Glutamatergic neuron (in vitro differentiated cells): ENCODE results near the gene IFT27. TPM values are rescaled to one million over a fixed set of nuclear protein-coding genes. Genes with fewer than 3 reads are reported as not detected.

Experiments
- DNase-seq: peaks from one replicate; pipeline ENCODE4 v3.0.0; 2022
- H3K27ac Mint-ChIP-seq: one replicate; pipeline ENCODE4 v1.8.0; 2020; ENCODE audit warnings: mild to moderate bottlenecking, mixed read lengths, inconsistent platforms; ENCODE audit not compliant: unreplicated experiment
- H3K27me3 Mint-ChIP-seq: one replicate; pipeline ENCODE4 v1.8.0; 2020; ENCODE audit warnings: mild to moderate bottlenecking, moderate library complexity, mixed read lengths, inconsistent platforms; ENCODE audit not compliant: unreplicated experiment
- H3K36me3 Mint-ChIP-seq: one replicate; pipeline ENCODE4 v1.8.0; 2020; ENCODE audit warnings: mild to moderate bottlenecking, mixed read lengths, inconsistent platforms; ENCODE audit not compliant: unreplicated experiment
- H3K4me1 Mint-ChIP-seq: one replicate; pipeline ENCODE4 v1.8.0; 2020; ENCODE audit warnings: mild to moderate bottlenecking, low read depth, mixed read lengths, inconsistent platforms; ENCODE audit not compliant: unreplicated experiment
- H3K4me3 Mint-ChIP-seq: one replicate; pipeline ENCODE4 v1.8.0; 2020; ENCODE audit warnings: mild to moderate bottlenecking, mixed read lengths, inconsistent platforms; ENCODE audit not compliant: unreplicated experiment
- H3K9me3 Mint-ChIP-seq: one replicate; pipeline ENCODE4 v1.8.0; 2020; ENCODE audit warnings: mild to moderate bottlenecking, moderate library complexity, mixed read lengths, inconsistent platforms; ENCODE audit not compliant: unreplicated experiment
- CTCF ChIP-seq: fragments of 200-600 bp; sonication (generic); IDR thresholded peaks from one replicate; pipeline ENCODE4 v1.5.0; 2021; ENCODE audit not compliant: partially characterized antibody, unreplicated experiment
- total RNA-seq: library from RNA; stranded (reverse); fragmentation: NEBNext Ultra II Directional; extraction: Animal tissue kit (Norgen Biotek cat#: 25700); gene quantifications from one replicate; pipeline ENCODE4 v1.2.1, GENCODE V29; 2021; ENCODE audit not compliant: unreplicated experiment

Gene IFT27
- total RNA-seq, 1 donor from 2014 or later: 54.2 TPM

DNA sequence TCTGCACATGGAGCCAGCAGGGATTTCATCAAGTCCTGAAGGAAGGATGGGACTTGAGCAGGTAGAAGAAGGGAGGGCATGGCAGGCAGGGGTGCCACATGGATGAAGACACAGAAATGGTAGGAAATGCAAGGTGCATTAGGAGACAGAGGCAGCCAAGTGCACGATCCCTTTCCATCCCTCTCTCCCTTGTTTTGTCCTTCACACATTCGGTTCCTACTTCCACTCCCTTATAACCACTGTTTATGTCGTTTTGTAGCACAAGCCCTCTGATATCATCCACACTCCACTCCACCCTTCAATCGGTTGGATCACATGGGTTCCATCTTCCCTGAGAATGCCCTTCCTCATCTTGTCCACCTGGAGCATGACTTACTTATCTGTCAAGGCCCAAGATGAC, 35.2 kb downstream of the IFT27 start:
- Mint-ChIP-seq H3K27ac (no peak overlapping the region), H3K9me3 (peaks cover 13% of the 10 kb centered on the region), H3K4me1 (peaks cover 14% of the 10 kb centered on the region), H3K4me3 (no peak overlapping the region), H3K36me3 (peaks cover 8% of the 10 kb centered on the region), H3K27me3 (peaks cover 14% of the 10 kb centered on the region)
- no peak for DNase-seq
- TF ChIP-seq CTCF: no peak

- peaks cover 12% of the 10 kb centered on the region for H3K27me3 Mint-ChIP-seq
- TF ChIP-seq CTCF: no peak
- H3K27ac Mint-ChIP-seq: no peak overlapping the region
- no peak for DNase-seq
- H3K9me3 Mint-ChIP-seq: peaks cover 13% of the 10 kb centered on the region
- H3K4me3 Mint-ChIP-seq: no peak overlapping the region
- H3K36me3 Mint-ChIP-seq: peaks cover 8% of the 10 kb centered on the region
- H3K4me1 Mint-ChIP-seq: peaks cover 12% of the 10 kb centered on the region
Measured at GRCh38 chr22:36739185-36739584, 36.7 kb downstream of the IFT27 start.

- no peak for DNase-seq
- peaks cover 12% of the 10 kb centered on the region for H3K27me3 Mint-ChIP-seq
- H3K4me3 Mint-ChIP-seq: no peak overlapping the region
- peaks cover 11% of the 10 kb centered on the region for H3K4me1 Mint-ChIP-seq
- no peak for TF ChIP-seq CTCF
- H3K36me3 Mint-ChIP-seq: peaks cover 8% of the 10 kb centered on the region
- no peak overlapping the region for H3K27ac Mint-ChIP-seq
- peaks cover 13% of the 10 kb centered on the region for H3K9me3 Mint-ChIP-seq
Measured at GRCh38 chr22:36738416-36739020, 37.4 kb downstream of the IFT27 start.

DNA sequence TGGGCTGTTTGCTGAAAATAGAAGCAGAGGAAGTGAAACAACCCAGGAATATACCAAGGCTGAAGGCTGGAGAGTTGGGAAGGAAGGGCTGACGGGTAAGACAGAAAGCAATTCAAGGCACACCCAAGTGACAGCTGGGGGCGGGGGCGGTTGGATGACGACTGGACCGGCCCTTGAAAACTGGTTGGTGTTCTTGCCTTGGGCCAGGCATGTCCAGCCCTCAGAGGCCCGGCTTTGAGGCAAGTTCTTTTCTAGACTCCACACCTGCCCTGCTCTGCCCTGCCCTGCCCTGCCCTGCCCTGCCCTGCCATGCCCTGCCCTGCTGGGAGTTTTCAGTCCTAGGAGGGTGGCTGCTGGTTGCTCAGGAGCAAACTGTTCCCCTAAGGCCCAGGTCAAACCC, 38.1 kb downstream of the IFT27 start:
- peaks cover 9% of the 10 kb centered on the region for H3K27me3 Mint-ChIP-seq
- TF ChIP-seq CTCF: no peak
- H3K4me1 Mint-ChIP-seq: peaks cover 8% of the 10 kb centered on the region
- no peak for DNase-seq
- H3K4me3 Mint-ChIP-seq: no peak overlapping the region
- H3K9me3 Mint-ChIP-seq: peaks cover 12% of the 10 kb centered on the region
- peaks cover 4% of the 10 kb centered on the region for H3K36me3 Mint-ChIP-seq
- no peak overlapping the region for H3K27ac Mint-ChIP-seq

GRCh38 chr22:36736701-36737320, 39.1 kb downstream of the IFT27 start:
- TF ChIP-seq CTCF: no peak
- H3K9me3 Mint-ChIP-seq: peaks cover 9% of the 10 kb centered on the region
- H3K27ac Mint-ChIP-seq: no peak overlapping the region
- peaks cover 9% of the 10 kb centered on the region for H3K36me3 Mint-ChIP-seq
- no peak for DNase-seq
- no peak overlapping the region for H3K4me3 Mint-ChIP-seq
- H3K4me1 Mint-ChIP-seq: peaks cover 8% of the 10 kb centered on the region
- peaks cover 9% of the 10 kb centered on the region for H3K27me3 Mint-ChIP-seq
